ENCODE measurements around the gene CERK. TPM values are rescaled to one million over a fixed set of nuclear protein-coding genes. Genes with fewer than 3 reads are reported as not detected.

The CERK gene
- total RNA-seq, 4 donors from 2014 or later, result 37.4 to 59.9 (median 57.3) TPM

- intact Hi-C loops (cut with DNase I; ENCODE audit: low total_unique reads), result no loop called here
- no peak for TF ChIP-seq CTCF (IDR thresholded peaks at IDR 0.05)
- TF ChIP-seq POLR2A (IDR thresholded peaks at IDR 0.05), result no peak
- Histone ChIP-seq H3K9me3 (no peaks in the 10 kb centered on the region), H3K36me3 (no peaks in the 10 kb centered on the region), H3K4me1 (peaks cover 0 to 6% of the 10 kb centered on the region in 2 donors), H3K4me3 (no peak overlapping the region), H3K27me3 (no peaks in the 10 kb centered on the region), H3K27ac (no peak overlapping the region)
- DNase-seq, result no peak
Measured at GRCh38 chr22:46755525-46755924, 17.5 kb upstream of the CERK start.

- DNase-seq, result no peak
- Histone ChIP-seq H3K27ac (peak overlapping the region in 1 of 2 donors; percentile 63), H3K4me1 (peaks cover 0 to 6% of the 10 kb centered on the region in 2 donors), H3K36me3 (no peaks in the 10 kb centered on the region), H3K9me3 (no peaks in the 10 kb centered on the region), H3K4me3 (no peak overlapping the region), H3K27me3 (no peaks in the 10 kb centered on the region)
- TF ChIP-seq CTCF (IDR thresholded peaks at IDR 0.05) (no peak), POLR2A (IDR thresholded peaks at IDR 0.05) (no peak)
- intact Hi-C loops (cut with DNase I; ENCODE audit: low total_unique reads), result no loop called here
Measured at GRCh38 chr22:46754826-46755225, 16.8 kb upstream of the CERK start.

GRCh38 chr22:46754110-46754799 lies 16.2 kb upstream of the CERK start:
- Histone ChIP-seq H3K27me3 (no peaks in the 10 kb centered on the region), H3K27ac (peak overlapping the region; percentile 63 to 68), H3K9me3 (no peaks in the 10 kb centered on the region), H3K36me3 (no peaks in the 10 kb centered on the region), H3K4me1 (peaks cover 0 to 6% of the 10 kb centered on the region in 2 donors), H3K4me3 (no peak overlapping the region)
- intact Hi-C loops (cut with DNase I; ENCODE audit: low total_unique reads), result no loop called here
- TF ChIP-seq CTCF (IDR thresholded peaks at IDR 0.05) (no peak), POLR2A (IDR thresholded peaks at IDR 0.05) (peak in 1 of 2 donors; percentile 37)
- peak; percentile 82 to 86 for DNase-seq

GRCh38 chr22:46753761-46754109 lies 15.7 kb upstream of the CERK start:
- no peaks in the 10 kb centered on the region for H3K27me3 ChIP-seq
- intact Hi-C loops (cut with DNase I; ENCODE audit: low total_unique reads), result no loop called here
- H3K4me3 ChIP-seq, result no peak overlapping the region
- DNase-seq, result no peak
- H3K27ac ChIP-seq, result peak overlapping the region; percentile 63 to 68
- peaks cover 0 to 6% of the 10 kb centered on the region in 2 donors for H3K4me1 ChIP-seq
- no peaks in the 10 kb centered on the region for H3K9me3 ChIP-seq
- TF ChIP-seq POLR2A (IDR thresholded peaks at IDR 0.05) (no peak), CTCF (IDR thresholded peaks at IDR 0.05) (no peak)
- H3K36me3 ChIP-seq, result no peaks in the 10 kb centered on the region

GRCh38 chr22:46753360-46753759 lies 15.3 kb upstream of the CERK start:
- intact Hi-C loops (cut with DNase I; ENCODE audit: low total_unique reads), result no loop called here
- H3K27ac ChIP-seq, result peak overlapping the region; percentile 63 to 68
- no peaks in the 10 kb centered on the region for H3K36me3 ChIP-seq
- H3K4me1 ChIP-seq, result peaks cover 0 to 6% of the 10 kb centered on the region in 2 donors
- no peaks in the 10 kb centered on the region for H3K27me3 ChIP-seq
- TF ChIP-seq POLR2A (IDR thresholded peaks at IDR 0.05) (no peak), CTCF (IDR thresholded peaks at IDR 0.05) (no peak)
- DNase-seq, result no peak
- H3K9me3 ChIP-seq, result no peaks in the 10 kb centered on the region
- H3K4me3 ChIP-seq, result no peak overlapping the region
